GM21723 (cell line): ENCODE results near the gene DCLK1.
A peak's percentile ranks its signal among the peaks of the same experiment; 100 is the strongest.

Experiments
- ATAC-seq: cut with Tn5 transposase; IDR thresholded peaks from one replicate; pipeline ENCODE4 v1.9.1; 2021; ENCODE audit warnings: mild to moderate bottlenecking, moderate library complexity; ENCODE audit not compliant: unreplicated experiment

The DCLK1 gene

DNA sequence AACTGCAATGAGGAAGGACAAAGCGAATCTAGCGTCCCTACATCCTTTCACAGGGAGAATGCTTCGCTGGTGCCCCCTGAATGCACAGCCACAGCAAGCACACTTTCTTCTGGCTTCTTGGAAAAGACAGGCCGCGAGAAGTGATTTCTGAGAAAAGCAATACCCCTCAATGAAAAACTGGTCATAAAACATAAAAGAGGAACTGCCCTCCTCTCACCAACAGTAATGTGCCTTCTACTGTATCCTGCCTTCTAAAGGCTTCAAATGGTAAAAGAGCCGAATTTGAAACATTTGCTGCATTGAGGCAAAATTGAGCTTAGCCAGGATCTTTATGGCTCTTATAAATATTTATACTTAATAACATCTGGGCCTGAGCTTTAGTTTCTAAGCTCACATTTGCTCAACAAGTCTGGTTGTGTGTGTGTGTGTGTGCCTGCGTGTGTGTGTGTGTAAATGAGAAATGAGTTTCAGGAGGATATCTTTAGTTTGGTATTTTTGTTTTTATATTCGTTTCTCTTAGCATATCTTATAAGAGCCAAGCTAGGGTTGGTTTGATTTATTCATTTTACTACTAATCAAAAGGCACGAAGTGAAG, 408.6 kb downstream of the DCLK1 start:
- no peak for ATAC-seq

GRCh38 chr13:35720690-35721554, 410.3 kb downstream of the DCLK1 start:
- ATAC-seq = peak; percentile 58

GRCh38 chr13:35720290-35720689, 410.9 kb downstream of the DCLK1 start:
- no peak for ATAC-seq
